NCI-H1694 (cell line): ENCODE measurements around the gene VAV2.
"Not testable (repeated sequence)": the region's sequence is repeated elsewhere in the genome, so short reads cannot be mapped to it uniquely, and the experiment has no call there.

Experiments used
- DNase-seq: peaks from one replicate; lab custom pipeline; 2025; lab: John Stamatoyannopoulos, UW

The VAV2 gene

DNA sequence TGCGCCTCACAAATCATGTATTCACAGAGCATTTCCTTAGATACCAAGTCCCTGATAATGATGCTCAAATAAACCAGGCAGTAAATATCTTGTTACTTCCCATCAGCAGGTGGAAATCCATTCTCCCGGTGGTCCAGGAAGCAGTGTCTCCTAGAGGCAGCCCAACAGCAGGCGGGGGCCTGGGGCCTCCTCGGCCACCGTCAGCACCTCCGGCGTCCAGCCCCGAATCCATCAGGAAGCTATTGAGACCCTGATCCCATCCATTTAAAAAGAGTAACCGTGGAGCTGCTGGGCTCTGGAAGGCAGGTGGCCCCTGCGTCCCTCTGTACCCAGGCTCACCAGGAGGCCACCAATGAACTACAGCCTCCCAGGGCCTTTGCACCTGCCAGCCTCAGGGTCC, 54.0 kb downstream of the VAV2 start:
- DNase-seq, result no peak

DNA sequence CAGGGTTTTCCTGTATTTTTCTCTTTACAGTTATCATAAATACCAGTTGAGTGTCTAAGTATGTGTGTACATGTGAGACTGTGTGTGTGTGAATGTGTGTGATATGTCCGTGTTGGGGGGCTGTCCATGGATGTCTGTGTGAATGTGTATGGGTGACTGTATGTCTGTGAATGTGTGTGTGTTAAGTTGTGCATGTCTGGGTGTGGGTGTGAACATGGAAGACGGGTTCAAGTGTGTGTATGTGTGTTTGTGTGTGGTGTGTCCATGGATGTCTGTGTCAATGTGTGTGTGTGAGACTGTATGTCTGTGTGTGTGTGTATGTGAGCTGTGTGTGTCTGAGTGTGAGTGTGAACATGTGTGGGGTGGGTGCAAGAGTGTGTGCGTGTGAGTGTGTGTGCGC, 55.0 kb downstream of the VAV2 start:
- no peak for DNase-seq

DNA sequence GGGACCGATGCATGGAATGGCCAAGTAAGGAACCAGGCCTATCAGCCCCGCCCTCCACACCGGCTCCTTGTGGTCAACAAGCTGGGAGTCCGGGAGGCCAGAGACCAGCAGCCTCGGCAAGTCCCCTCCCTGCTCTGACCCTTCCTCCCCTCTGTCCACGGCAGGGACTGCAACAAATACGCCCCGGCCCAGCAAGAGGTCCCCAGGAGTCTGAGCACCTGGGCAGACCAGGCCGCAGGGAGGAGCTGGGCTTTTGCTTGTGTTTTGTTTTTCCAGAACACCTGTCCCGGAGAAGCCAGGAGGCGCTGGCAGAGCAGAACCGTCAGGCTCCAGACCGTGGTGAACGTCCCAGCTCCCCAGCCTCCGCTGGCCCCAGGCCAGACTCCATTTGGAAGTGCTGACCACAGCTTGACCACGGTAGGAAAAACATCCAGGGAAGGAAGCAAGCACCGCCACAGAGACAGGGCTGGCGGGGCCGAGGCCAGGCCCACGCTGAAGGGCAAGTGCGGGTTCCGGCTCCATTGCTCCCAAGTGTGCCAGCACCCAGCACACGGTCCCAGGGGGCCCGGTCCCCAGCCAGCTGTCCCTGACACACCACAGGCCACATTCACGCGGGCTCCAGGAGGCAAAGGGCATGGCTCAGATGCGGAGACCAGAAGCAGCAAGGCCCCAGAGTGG, 56.7 kb downstream of the VAV2 start:
- DNase-seq, result no peak

DNA sequence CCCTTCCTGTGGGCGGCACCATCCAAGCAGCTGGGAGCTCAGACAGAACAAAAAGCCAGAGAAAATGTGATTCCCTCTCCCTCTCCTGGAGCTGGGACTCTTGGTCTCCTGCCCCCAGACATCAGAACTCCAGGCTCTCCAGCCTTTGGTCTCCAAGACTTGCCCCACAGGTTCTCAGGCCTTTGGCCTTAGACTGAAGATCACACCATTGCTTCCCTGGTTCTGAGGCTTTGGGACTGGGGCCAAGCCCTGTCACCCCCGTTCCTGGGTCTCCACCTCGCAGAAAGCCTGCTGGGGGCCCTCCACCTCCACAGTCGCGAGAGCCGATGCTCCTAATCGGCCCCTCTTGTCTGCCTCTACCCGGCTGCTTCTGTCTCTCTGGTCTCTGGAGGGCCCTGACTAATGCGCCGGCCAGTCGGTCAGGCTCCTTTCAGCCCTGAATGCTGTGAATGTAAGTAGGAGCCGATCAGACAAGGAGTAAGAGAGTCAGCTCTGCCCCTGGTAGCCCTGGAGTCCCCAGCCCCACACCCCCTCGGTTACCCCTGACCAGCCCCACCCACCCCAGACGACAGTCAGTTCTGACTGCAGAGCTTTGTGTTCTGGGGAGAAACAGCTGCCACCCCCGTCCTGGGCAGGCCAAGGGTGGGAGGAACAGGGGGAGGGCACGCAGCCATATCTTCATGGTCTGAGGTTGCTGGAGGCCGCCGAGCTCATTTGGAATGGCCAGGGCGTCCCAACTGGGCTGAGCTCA, 57.5 kb downstream of the VAV2 start:
- no peak for DNase-seq

DNA sequence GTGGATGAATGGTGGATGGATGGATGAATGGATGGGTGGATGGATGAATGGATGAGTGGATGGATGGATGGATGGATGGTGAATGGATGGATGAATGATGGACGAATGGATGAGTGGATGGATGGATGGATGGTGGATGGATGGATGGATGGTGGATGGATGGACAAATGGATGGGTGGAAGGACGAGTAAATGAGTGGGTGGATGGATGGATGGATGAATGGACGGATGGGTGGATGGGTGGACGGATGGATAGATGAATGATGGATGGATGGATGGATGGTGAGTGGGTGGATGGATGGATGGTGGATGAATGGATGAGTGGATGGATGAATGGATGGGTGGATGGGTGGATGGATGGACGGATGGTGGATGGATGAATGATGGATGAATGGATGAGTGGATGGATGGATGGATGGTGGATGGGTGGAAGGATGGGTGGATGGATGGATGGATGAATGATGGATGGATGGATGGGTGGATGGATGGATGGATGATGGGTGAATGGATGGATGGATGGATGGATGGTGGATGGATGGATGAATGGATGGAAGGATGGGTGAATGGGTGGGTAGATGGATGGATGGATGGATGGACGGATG, 58.6 kb downstream of the VAV2 start:
- no peak for DNase-seq

DNA sequence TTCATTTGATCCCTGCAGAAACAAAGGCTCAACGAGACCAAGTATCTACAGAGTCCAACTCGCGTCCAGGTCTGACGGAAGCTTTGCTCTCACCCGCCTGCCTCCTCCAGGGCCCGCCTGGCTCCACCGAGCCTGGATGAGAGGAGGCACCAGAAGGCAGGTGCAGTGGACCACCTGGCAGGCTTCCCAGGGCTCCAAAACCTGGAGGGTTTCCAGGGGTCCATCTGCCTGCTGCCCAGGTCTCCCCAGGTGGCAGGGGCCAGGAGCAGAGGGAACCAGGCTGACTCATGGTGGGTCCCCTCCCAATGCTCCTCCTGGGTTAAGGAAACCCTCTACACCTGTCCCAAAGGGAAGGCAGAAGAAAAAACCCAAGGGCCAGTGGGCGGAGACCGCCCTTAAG, 59.5 kb downstream of the VAV2 start:
- DNase-seq, result peak; percentile 32

DNA sequence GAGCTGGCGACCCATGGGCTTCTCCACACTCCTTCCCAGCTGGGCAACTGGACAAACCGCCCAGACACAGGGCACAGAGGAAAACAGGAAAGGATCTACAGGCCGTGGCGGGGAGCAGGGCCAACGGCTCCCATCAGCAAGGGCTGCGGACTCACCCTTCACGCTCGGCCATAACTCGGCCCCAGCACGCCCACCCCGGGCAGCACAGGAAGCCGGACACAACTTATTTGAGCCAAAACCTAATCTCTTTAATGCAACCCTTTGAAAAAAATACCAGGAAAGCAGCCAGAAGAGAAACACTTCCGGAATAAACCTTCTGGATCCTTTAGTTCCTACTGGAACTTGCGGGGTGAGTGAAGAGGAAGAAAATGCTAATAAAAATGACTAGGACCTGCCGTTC, 59.9 kb downstream of the VAV2 start:
- no peak for DNase-seq

DNA sequence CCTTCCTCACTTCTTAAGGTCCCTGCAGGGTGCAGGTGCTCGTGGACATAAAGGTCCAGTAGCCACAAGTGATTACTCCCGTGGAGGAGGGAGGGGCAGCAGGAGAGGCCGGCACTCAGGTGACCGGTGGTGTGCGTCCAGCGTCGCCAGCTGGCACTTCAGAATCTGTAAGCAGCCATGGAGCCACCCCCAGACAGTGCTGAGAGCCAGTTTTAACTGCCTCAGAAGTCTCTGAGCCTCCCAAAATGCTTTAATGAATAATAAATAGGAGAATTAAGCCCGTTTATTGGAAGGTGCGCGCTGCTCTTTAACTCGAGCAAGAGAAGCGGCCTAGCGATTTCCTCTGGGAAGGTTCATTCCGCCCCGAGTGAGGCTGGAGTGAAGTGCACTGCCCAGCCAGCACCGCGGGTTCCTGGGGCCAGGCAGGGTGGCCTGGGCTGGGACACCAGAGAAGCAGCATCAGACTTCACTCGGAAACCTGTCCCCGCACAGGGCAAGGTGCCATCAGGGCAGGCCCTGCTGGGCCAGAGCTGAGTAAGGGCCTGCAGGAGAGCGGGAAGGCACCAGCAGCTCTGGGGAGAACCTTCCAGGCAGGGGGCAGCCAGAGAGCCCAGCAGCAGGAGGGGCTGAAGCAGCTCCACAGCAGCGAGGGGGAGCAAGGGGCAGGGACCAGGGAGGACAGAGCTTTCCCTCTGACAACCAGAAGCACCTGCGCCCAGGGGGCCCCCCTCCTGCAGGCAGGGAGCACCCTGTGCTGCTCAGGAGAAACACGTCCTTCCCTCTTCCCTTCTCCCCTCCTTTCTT, 61.2 kb downstream of the VAV2 start:
- DNase-seq, result no peak

DNA sequence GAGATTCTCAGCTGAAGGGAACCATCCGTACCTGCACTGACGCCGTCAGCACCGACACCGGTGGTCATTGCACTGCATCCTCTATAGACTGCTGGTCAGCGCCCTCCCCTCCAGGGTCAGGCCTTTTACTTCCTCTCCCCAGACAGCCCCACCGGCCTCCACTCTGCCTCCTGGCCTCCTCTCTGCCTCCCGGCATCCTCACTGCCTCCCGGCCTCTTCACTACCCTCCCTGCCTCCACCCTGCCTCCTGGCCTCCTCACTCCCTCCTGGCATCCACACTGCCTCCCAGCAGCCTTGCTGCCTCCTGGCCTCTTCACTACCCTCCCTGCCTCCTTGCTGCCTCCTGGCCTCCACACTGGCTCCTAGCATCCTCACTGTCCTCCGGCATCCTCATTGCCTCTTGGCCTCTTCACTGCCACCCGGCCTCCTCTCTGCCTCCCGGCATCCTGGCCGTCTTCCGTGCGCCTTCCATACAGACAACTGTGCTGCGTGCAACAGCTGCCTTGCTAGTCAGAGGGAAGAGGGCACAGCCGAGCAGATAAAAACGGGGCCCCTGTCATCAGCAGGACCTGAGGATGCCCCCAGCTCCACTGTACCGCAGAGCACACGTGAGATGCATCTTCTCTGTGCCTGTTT, 62.0 kb downstream of the VAV2 start:
- no peak for DNase-seq

DNA sequence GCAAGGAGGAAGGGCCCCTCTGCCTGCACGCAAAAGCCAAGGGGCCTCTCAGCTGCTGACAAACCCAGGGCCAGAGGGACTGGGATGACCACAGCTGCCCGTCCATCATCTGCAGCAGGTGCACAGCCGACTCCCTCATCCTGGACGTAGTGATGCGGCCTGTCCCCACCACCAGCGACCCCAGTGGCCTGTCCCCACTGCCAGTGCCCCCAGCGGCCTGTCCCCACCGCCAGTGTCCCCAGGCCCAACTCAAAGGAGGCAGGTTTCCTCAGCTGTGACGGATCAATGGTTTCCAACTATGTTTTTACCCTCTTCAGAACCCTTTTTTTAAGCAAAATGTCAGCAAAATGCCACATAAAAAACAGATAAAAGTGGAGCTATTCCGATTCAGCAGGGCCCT, 62.5 kb downstream of the VAV2 start:
- no peak for DNase-seq

DNA sequence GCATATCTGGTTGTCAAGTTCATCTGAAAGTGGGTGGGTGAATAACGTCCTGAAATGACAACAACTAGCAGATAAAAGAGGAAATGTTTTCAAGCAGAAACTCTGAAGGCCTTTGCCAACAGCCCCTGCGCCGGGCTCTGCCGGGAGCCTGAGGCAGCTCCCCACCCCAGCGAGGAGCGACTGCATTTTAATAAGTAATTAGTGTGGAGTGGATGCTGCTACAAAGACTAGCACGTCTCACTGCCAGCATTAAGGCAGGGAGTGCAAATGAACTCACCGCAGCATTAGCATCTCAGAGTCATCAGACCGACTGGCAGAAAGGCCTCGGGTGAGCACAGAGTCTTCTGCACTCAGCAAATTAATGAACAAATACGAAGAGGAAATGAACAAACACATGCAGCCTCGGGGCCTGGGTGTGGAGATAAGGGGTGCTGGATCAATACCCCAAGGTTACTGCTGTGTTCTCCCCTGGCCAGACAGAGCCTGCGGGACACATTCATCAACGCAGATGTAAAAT, 63.8 kb downstream of the VAV2 start:
- DNase-seq, result peak; percentile 16

DNA sequence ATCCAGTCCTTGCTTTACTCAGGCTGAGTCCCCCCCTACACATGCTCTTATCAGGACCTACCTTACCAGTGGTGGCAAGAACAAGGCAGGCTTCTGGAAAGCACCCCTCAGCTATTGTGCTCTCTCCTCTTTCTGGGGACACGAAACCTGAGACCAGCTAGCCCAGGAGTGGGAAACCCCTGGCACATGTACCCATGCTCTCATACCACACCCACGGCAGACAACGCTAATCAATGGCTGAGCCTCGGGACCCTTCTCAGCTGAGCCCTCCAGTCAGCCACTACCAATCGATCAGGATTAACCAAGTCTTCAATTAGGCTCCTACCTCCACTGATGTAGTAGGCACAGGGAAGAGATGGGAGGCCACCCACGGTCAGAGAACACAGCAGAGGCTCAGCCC, 65.1 kb downstream of the VAV2 start:
- no peak for DNase-seq

DNA sequence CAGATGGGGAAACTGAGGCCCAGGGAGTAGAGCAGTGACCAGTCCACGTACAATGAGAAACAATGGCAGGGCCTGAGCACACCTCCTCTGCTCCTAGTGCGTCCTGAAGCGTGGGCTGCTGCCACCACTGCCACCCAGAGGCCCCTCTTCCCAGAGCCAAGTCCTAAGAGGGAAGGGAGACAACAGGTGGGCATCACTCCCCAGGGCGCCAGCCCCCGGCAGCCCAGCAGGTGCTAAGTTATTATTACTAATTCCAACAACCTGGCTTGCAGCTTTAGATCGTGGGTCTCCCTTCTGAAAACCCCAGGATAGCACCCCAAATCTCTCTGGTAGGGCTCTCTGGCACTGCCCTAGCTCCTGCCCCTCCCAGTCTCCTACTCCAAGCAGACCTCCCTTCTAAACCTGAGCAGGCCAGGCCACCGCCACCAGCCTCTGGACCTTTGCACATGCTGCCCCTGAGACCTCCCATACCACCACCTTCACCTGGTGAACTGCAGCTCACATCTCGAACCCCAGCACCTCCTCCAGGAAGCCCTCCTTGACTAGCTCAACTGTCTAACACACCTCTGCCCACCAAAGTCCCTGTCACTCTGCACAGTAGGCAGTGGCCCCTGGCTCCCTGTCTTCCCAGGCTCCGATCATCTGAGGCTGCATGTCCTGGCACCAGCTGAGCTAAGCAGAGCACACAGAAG, 65.8 kb downstream of the VAV2 start:
- DNase-seq, result no peak

DNA sequence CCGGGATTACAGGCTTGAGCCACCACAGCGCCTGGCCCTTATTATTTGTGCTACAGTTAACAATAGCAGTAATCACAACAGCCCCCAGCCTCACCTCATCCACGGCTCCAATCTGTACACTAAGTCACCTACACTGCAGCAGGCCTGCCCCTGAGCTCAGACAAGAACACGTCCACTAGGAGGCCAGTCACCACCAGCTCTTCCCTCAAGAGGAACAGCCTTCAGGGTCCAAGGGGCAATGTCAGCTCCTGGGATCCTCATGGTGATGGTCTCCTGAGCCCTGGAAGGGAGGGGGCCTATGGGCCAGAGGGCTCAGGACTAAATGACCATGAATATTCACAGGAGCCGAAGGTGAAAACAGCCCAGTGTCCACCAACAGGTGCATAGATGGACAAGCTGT, 67.7 kb downstream of the VAV2 start:
- no peak for DNase-seq

DNA sequence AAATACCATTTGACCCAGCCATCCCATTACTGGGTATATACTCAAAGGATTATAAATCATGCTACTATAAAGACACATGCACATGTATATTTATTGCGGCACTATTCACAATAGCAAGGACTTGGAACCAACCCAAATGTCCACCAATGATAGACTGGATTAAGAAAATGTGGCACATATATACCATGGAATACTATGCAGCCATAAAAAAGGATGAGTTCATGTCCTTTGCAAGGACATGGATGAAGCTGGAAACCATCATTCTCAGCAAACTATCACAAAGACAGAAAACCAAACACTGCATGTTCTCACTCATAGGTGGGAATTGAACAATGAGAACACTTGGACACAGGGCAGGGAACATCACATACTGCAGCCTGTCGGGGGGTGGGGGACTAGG, 68.5 kb downstream of the VAV2 start:
- not testable (repeated sequence) for DNase-seq

DNA sequence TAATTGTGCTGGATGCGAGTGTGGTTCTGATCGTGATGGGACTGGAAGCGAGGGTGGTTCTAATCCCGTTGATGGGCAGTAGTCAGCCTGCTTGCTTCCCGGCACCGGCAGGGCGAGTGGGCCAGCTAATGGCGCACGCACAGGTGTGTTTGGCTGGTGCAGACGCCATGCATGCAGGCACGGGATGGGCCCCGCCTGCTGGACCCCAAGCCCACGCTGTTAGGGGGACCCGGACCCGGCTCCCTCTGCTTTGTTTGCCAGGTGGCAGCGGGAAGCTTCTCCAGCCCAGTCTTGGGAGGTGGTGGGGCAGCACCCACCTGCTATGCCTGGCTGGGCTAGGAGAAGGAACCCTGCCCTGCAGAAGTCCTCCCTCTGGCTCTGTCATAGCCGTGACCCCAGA, 70.3 kb downstream of the VAV2 start:
- DNase-seq, result no peak

DNA sequence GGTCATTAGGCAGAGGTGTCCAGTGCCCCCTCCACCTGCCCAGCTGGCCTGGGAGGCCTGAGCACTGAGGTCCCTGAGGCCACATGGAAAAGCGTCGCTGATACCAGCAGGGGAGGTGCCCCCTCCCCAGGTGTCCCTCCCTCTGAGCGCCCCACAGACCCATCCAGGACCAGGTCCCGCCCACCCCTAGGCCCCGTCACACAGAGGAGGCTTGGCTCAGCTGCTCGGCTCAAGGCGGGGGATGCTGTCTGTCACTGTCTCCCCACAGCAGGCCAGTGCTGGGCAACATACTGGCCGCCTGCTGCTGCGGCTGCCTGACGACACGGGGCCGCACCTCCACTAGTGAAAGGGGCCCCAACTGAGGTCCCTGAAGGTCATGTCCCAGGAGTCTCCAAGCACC, 71.7 kb downstream of the VAV2 start:
- no peak for DNase-seq

DNA sequence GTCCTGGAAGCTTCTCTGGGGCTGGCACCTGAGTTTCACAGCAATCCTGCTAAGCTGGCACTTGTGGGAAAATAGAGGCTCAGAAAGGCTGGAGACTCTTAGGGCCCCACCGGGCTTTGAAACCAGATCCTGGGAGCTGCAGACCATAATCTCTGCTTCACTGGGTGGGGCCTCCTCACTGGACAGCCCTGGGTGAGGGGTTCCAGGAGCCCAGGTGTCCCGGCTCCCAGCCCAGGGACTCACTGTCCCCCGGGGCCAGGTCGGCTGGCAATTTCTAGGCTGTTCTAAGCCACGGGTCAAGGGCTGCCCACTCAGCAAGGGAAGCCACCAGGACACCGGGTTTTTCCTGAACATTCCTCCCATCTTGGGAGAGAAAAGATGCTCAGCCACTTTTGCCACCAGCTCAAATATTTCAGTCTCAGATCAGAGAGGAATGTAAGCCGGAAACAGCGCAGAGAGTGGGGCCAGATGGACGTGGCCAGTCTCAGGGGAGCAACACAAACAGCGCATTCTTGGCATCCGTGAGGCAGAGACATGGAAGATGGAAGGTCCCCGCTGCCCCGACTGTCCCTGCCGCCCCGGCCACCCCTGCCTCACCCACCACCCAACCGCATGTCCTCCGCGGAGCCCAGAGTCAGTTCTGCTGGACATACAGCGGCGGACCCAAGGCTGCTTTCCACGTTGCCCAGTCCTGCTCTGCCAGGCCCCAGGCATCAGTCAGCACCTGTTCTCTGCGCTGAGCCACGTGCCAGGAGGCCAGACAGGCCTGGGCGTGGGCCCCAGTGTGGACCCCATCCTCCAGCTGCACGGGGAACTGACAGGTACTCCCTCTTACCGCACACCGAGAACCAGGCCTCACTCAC, 72.6 kb downstream of the VAV2 start:
- DNase-seq, result no peak

DNA sequence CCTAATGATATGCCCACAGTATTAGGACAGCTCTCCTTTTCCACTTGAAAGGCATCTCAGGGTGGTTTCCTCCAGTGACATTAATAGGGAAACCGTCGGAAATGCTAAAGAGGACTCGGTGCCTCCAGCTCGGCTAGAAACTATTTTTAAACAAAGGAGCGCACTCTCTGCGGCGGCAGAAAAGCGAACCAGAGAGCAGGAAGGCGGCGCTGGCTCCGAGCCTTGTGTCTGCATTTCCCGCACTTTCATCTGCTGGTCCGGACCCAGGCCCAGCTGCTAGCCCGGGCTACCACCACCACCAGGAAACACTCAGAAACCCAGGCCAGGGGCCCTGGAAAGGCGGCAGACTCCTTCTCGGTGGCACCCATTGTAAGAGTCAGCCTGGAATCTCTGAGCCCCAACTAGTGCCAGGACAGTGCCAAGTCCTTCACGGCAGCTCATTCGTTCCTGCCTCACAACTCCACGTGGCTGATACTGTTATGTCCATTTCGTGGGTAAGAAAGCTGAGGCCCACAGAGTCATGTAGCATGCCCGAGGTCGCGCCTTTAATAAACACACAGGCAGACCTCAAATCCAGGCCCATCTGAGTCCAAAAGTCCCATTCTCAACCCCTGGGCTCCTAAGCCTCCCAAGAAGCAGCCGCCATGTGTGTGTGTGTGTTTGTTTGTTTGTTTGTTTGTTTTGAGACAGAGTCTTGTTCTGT, 73.9 kb downstream of the VAV2 start:
- no peak for DNase-seq

DNA sequence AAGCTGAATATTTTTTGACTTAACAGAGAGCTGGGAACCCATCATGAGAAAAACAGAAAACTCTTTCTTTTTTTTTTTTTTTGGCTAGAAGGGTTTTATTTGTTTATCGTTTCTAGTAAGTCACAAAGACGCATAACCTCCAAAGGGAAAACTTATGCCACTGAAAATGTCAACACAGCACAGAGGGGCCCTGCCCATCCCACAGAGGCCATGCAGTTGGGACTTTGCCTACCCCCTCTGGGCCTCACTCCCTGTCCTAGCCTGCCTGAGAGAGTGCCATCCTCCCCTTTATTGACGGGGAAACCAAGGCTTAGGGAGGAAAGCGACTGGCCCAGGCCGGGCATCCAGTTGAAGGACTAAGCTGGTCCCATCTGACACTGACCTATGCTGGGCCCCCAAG, 74.7 kb downstream of the VAV2 start:
- no peak for DNase-seq
